ACC112 (cell line): Measurements from ENCODE around the gene RBM12.
"Not testable (repeated sequence)": the region's sequence is repeated elsewhere in the genome, so short reads cannot be mapped to it uniquely, and the experiment has no call there.

ENCODE experiments used
- H2AFZ ChIP-seq: fragments of 200-600 bp; sonication (generic); one replicate; pipeline ENCODE4 v1.6.0; 2017; ENCODE audit warnings: antibody characterized with exemption, low read length; ENCODE audit not compliant: unreplicated experiment
- H3K27ac ChIP-seq: fragments of 200-600 bp; sonication (generic); 2 replicates; pipeline ENCODE4 v1.5.1; 2014; ENCODE audit warnings: low read depth, mild to moderate bottlenecking, antibody characterized with exemption, low read length, moderate library complexity
- H3K27me3 ChIP-seq: fragments of 200-600 bp; sonication (generic); 2 replicates; pipeline ENCODE4 v1.6.1; 2014; ENCODE audit warnings: mild to moderate bottlenecking, antibody characterized with exemption, low read length, moderate library complexity, mixed read lengths; ENCODE audit not compliant: insufficient read depth
- H3K36me3 ChIP-seq: fragments of 200-600 bp; sonication (generic); 2 replicates; pipeline ENCODE4 v1.6.1; 2016; ENCODE audit warnings: mild to moderate bottlenecking, antibody characterized with exemption, low read length, moderate library complexity, mixed read lengths; ENCODE audit not compliant: insufficient read depth
- H3K4me1 ChIP-seq: fragments of 200-600 bp; sonication (generic); one replicate; pipeline ENCODE4 v1.6.1; 2016; ENCODE audit warnings: low read length, mixed read lengths; ENCODE audit not compliant: insufficient read depth, unreplicated experiment, control insufficient read depth
- H3K4me3 ChIP-seq: fragments of 200-600 bp; sonication (generic); 2 replicates; pipeline ENCODE4 v1.5.1; 2014; ENCODE audit warnings: mild to moderate bottlenecking, low read depth, low read length
- H3K79me2 ChIP-seq: fragments of 200-600 bp; sonication (generic); one replicate; pipeline ENCODE4 v1.6.0; 2016; ENCODE audit warnings: low read length; ENCODE audit not compliant: control insufficient read depth, unreplicated experiment, insufficient read depth

RBM12 gene

DNA sequence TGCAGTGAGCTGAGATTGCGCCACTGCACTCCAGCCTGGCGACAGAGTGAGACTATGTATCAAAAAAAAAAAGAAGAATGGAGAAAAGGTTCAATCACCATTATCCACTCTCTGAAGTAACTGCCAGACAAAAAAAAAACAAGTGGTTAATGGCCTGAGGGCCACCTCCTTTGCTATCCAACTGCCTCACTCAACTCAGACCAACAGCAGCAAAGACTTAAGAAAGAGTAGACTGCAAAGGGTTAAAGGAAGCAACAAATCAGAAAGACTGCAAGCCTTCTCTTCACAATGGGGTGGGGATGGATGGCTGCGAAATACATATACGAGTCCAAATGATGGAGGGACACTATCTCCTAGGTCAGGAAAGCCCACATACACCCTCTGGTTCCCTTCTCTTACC, 31.3 kb upstream of the RBM12 start:
- Histone ChIP-seq H3K27ac (no peak overlapping the region), H2AFZ (no peak overlapping the region), H3K36me3 (peaks cover 4% of the 10 kb centered on the region; the same call in 1 of the 2 replicates), H3K27me3 (no peaks in the 10 kb centered on the region), H3K4me1 (peaks cover 18% of the 10 kb centered on the region), H3K4me3 (no peak overlapping the region), H3K79me2 (peaks cover 28% of the 10 kb centered on the region)

DNA sequence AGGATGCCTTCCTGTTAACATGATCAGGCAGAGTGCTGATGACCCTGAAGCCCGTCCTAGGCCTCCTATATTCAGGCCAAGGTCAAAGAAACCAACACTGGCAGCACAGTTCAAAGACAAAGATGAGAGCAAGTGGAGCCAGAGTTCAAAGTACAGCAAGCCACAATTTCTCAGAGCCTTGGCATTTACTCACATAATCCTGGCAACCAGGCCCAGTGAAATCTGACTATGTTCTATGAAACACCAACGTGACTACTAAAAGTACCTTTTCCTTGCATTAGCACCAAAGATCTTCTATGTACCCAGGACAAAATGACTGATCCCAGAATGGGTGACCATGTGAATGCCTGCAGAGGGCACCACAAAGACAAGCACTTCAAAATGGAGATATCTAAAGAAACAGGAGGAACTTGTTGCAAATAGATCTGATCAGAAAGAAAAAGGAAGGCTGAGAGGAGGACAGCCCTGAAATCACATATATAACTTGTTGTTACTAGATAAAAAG, 30.6 kb upstream of the RBM12 start:
- H2AFZ ChIP-seq: no peak overlapping the region
- no peak overlapping the region for H3K27ac ChIP-seq
- peaks cover 13% of the 10 kb centered on the region for H3K4me1 ChIP-seq
- no peak overlapping the region for H3K4me3 ChIP-seq
- no peaks in the 10 kb centered on the region for H3K27me3 ChIP-seq
- H3K36me3 ChIP-seq: peaks cover 4% of the 10 kb centered on the region; the same call in 1 of the 2 replicates
- H3K79me2 ChIP-seq: peaks cover 21% of the 10 kb centered on the region

DNA sequence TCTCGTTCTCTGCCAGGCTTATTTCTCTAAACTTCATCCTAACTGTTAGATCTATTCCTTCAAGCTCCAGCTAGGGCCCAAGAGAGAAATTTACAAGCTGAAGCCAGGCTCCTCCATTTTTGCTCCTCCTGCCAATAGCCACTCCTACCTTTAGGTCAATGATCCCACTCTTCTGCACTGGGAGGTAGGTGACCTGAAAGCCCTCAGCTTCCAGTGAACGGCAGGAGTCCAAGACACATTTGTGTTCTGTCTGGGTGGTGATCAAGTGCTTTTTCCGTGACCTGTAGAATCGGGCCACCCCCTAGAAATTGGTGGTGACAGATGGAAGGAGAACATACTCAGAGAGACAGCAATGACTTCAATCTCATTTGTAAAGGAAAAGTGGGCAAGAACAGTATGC, 25.6 kb upstream of the RBM12 start:
- no peaks in the 10 kb centered on the region for H3K79me2 ChIP-seq
- H3K4me3 ChIP-seq: no peak overlapping the region
- no peak overlapping the region for H3K27ac ChIP-seq
- no peaks in the 10 kb centered on the region for H3K4me1 ChIP-seq
- H3K27me3 ChIP-seq: no peaks in the 10 kb centered on the region
- no peak overlapping the region for H2AFZ ChIP-seq
- H3K36me3 ChIP-seq: peaks cover 6% of the 10 kb centered on the region; the same call in 1 of the 2 replicates

DNA sequence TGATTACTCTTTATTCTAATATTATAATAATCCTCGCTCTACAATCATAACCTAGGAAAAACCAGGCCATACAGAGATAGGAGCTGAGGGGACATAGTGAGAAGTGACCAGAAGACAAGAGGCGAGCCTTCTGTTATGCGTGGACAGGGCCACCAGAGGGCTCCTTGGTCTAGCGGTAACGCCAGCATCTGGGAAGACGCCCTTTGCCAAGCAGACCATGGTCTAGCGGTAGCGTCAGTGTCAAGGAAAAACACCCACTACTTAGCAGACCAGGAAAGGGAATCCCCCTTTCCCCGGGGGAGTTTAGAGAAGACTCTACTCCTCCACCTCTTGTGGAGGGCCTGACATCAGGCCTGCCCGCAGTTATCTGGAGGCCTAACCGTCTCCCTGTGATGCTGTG, 22.2 kb upstream of the RBM12 start:
- H3K36me3 ChIP-seq, H3K4me1 ChIP-seq, H3K4me3 ChIP-seq, H3K79me2 ChIP-seq, H3K27ac ChIP-seq, H3K27me3 ChIP-seq, H2AFZ ChIP-seq: not testable (repeated sequence)

DNA sequence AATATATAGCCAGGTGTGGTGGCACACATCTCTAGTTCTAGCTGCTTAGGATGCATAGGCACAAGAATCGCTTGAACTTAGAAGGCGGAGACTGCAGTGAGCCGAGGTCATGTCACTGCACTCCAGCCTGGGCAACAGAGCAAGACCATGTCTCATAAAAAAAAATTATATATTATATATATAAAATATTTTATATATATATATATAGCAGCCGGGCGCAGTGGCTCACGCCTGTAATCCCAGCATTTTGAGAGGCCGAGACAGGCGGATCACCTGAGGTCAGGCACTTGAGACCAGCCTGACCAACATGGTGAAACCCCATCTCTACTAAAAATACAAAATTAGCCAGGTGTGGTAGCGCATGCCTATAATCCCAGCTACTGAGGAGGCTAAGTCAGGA, 20.7 kb upstream of the RBM12 start:
- H3K79me2 ChIP-seq, H3K4me3 ChIP-seq, H3K36me3 ChIP-seq, H3K27me3 ChIP-seq, H3K27ac ChIP-seq, H2AFZ ChIP-seq, H3K4me1 ChIP-seq: not testable (repeated sequence)

DNA sequence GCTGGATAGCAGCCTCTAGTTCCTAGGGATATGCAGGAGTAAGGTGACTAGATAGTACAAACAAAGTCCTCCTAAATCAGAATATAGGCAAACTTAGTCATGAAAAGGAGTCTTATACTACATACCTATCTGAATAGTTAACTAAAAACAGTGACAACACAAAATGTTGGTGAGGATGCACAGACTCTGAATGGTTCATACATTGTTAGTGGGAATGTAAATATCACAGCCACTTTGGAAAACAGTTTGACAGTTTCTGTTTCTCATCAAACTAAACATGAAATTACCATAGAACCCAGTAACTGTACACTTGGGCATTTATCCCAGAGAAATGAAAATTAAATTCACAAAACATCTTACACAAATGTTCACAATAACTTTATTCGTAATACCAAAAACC, 17.3 kb upstream of the RBM12 start:
- no peaks in the 10 kb centered on the region for H3K27me3 ChIP-seq
- no peaks in the 10 kb centered on the region; the same call in 1 of the 2 replicates for H3K36me3 ChIP-seq
- H3K79me2 ChIP-seq: no peaks in the 10 kb centered on the region
- no peak overlapping the region for H2AFZ ChIP-seq
- H3K27ac ChIP-seq: no peak overlapping the region
- H3K4me1 ChIP-seq: no peaks in the 10 kb centered on the region
- H3K4me3 ChIP-seq: no peak overlapping the region

DNA sequence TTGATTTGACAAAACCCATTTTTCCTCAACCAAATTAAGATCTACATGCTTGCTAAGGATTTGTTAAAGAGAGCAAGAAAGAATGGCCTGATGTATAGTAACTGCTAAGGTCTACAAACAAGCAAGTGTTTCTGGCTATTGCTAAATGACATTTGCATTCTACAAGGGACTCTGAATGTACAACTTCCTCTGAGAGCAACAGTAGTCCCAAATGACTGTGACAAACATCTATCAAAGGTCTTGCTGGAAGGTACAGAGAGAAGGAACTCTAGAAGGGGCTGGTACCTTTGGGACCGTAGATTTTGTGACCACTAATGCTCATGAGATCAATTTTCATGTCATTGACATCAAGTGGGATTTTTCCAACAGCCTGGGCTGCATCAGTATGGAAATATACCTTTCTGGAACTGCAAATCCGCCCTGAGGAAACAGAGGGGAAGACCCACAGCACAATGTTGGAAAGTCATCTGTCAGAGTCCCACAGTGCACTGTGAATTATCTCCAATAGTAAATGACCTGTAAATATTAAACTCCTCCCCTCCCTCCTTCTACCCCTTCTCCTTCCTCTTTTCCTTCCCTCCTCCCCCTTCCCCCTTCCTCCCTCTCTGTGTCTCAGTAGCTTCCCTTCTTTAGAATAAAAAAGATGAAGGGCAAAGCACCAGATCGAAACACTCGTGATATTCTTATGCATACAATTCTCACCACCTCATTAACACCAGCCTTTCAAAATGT, 15.9 kb upstream of the RBM12 start:
- H3K36me3 ChIP-seq: no peaks in the 10 kb centered on the region; the same call in 1 of the 2 replicates
- no peaks in the 10 kb centered on the region for H3K4me1 ChIP-seq
- H3K4me3 ChIP-seq: no peak overlapping the region
- H3K27ac ChIP-seq: no peak overlapping the region
- H3K27me3 ChIP-seq: no peaks in the 10 kb centered on the region
- no peaks in the 10 kb centered on the region for H3K79me2 ChIP-seq
- H2AFZ ChIP-seq: no peak overlapping the region

DNA sequence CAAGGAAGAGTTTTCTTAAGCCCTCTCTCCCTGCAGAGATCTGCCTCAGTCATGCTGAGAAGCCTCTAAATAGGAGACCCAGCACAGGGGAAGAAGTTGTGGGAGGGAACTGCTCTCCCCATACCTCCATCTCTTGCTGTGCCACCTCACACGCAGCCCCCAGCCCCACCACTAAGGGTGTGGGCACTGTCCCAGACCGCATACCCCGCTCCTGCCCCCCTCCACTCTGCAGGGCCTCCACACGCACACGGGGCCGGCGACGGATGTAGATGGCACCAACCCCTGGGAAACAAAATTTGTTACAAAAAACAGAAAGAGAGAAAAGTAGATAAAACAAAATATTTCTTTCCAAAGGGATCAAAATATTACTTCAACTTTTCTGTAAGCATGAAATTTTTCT, 10.2 kb upstream of the RBM12 start:
- H3K4me1 ChIP-seq: no peaks in the 10 kb centered on the region
- H3K4me3 ChIP-seq: no peak overlapping the region
- no peaks in the 10 kb centered on the region for H3K79me2 ChIP-seq
- H2AFZ ChIP-seq: no peak overlapping the region
- H3K27ac ChIP-seq: no peak overlapping the region
- peaks cover 15% of the 10 kb centered on the region; the same call in 1 of the 2 replicates for H3K36me3 ChIP-seq
- no peaks in the 10 kb centered on the region for H3K27me3 ChIP-seq

DNA sequence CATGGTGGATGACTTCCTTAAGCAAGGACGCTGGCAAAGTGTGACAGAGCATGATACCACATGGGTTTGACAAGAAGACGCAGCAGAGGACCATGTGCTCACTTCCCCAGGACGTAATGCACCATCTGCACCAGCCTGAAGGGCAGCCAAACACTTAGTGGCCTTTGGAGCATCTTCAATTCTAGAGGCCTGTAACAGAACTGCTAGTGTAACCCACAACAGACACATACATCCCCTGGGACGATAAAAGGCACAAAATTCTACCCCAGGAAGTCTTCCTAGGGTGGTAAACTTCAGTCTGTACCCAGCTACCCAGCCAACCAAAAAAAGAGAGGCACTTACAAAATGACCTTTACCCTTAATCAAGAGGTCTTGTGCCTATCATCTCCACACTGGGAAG, 9.2 kb upstream of the RBM12 start:
- H3K27ac ChIP-seq: no peak overlapping the region
- H2AFZ ChIP-seq: no peak overlapping the region
- no peaks in the 10 kb centered on the region for H3K79me2 ChIP-seq
- no peaks in the 10 kb centered on the region for H3K4me1 ChIP-seq
- no peaks in the 10 kb centered on the region for H3K27me3 ChIP-seq
- no peak overlapping the region for H3K4me3 ChIP-seq
- peaks cover 21% of the 10 kb centered on the region for H3K36me3 ChIP-seq

DNA sequence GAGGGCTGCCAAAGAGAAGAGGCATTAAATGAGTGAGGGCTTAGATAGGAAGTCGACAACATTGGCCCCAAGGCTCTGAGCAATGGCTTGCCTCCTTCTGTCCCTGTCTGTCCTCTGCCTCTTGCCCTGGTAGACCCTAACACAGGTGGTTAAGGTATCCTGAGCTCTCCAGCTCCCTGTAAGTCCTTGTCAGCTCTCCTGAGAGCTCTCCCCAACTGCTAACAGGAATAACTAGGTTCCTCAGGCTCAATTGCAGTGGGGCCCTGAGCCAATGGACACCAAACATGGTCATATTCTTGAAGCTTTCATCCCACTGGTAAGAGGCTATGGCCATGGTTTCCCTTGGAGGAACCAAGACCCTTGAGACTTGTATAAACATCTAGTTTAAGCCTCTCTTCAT, 5.0 kb upstream of the RBM12 start:
- Histone ChIP-seq H3K36me3 (peaks cover 27% of the 10 kb centered on the region), H2AFZ (no peak overlapping the region), H3K79me2 (peaks cover 2% of the 10 kb centered on the region), H3K27ac (no peak overlapping the region), H3K4me1 (no peaks in the 10 kb centered on the region), H3K27me3 (no peaks in the 10 kb centered on the region), H3K4me3 (no peak overlapping the region)

DNA sequence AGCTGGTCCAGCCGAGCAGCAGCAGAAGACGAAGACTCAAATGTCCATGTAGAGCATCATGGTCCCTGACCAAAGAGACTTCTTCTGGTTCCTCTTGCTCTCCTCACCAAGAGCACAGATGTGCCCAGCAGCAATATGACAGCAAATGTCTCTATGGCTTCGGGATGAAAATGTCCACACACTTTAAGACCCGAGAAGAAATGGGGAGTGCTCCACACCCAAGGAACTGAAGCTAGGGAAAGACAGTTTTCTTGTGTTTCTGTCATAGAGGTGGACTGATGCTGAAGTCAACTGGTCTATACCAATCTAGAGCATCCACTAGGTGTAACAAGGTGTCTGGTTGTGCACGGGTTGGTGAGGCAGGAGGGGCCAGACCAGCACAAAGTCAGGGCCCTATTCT, 4.5 kb upstream of the RBM12 start:
- Histone ChIP-seq H3K27me3 (no peaks in the 10 kb centered on the region), H3K27ac (no peak overlapping the region), H3K36me3 (peaks cover 27% of the 10 kb centered on the region), H2AFZ (no peak overlapping the region), H3K4me1 (no peaks in the 10 kb centered on the region), H3K79me2 (peaks cover 7% of the 10 kb centered on the region), H3K4me3 (no peak overlapping the region)
